HG02571 (cell line): ENCODE measurements around the gene PRKAA1.
"Not testable (repeated sequence)": the region's sequence is repeated elsewhere in the genome, so short reads cannot be mapped to it uniquely, and the experiment has no call there.

ENCODE experiments used
- ATAC-seq: cut with Tn5 transposase; IDR thresholded peaks from one replicate; pipeline ENCODE4 v1.9.1; 2021; ENCODE audit warnings: mild to moderate bottlenecking, moderate library complexity; ENCODE audit not compliant: unreplicated experiment

Gene PRKAA1

GRCh38 chr5:40826489-40827187 is 28.5 kb upstream of the PRKAA1 start:
- ATAC-seq: no peak

GRCh38 chr5:40825461-40826043 is 27.4 kb upstream of the PRKAA1 start:
- not testable (repeated sequence) for ATAC-seq

- no peak for ATAC-seq
Observed at GRCh38 chr5:40823459-40823858, 25.3 kb upstream of the PRKAA1 start.

DNA sequence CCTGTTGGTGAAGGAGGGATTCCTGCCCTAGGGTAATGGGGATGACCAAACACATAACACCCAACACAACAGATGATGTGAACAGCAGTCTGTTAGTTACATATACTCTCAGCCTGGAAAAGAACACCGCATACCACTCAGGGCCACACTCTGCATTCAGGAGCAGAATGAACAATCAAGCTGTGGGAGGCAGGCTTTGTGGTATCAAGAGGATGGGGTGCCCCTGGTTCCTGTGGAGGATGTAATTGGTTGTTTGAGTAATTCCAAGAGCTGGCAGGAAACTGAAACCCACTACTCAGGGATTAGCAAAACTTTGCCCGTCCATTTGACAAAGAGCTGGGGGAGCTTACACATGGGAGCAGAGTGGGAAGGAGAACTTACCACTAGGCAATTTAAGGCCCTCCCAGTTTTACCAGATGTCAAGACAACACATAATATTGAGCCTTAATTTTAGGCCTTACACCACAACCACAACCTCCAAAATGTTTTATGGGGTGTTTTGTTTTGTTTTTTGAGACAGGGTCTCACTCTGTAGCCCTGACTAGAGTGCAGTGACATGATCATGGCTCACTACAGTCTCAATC is 15.6 kb upstream of the PRKAA1 start:
- ATAC-seq: no peak

GRCh38 chr5:40812125-40812524 is 14.0 kb upstream of the PRKAA1 start:
- ATAC-seq: no peak

GRCh38 chr5:40801771-40802562 is 3.8 kb upstream of the PRKAA1 start:
- no peak for ATAC-seq

GRCh38 chr5:40799258-40799657 is 1.1 kb upstream of the PRKAA1 start:
- ATAC-seq: no peak

DNA sequence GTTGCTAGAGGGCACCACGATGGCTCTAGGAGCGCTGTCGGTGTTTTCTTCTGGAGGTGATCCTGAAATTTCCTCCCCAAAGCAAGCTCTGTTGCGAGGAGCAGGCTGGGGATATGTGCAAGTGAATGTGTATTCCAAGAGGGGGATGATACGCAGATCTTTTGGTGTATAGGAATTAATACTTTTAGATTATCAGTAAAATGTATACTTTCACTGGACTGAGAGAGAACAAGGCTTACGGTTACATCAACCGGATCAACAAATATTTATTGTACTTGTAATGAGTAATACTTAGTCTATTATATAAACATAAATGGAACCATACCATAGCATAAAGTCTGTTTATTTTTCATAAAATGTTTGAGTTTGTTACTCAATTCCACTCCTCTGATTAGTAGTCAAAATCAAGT is 632 bp upstream of the PRKAA1 start:
- ATAC-seq: no peak

GRCh38 chr5:40797273-40798011 is 732 bp downstream of the PRKAA1 start:
- peak; percentile 38 for ATAC-seq

DNA sequence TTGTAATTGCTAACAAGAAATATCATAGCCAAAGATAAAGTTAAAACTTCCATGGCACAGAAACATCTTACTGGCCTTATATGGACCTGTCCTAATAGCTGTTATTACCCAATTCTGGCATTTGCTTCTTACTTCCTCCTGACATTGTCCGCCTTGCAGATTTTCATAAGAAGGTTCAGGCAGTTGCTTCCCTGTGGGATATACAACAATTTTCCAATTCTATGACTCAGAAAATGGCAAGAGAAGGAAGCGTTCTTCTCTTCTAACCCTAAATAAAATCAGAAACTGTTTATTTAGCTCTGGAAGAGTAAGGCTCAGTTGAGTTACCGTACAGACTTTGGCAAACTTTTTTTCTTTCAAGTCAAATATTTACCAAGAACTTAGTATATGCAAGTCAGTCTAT is 1.7 kb downstream of the PRKAA1 start:
- no peak for ATAC-seq

- not testable (repeated sequence) for ATAC-seq
Observed at GRCh38 chr5:40794877-40795276, 3.3 kb downstream of the PRKAA1 start.

- ATAC-seq: not testable (repeated sequence)
Observed at GRCh38 chr5:40794340-40794739, 3.8 kb downstream of the PRKAA1 start.

DNA sequence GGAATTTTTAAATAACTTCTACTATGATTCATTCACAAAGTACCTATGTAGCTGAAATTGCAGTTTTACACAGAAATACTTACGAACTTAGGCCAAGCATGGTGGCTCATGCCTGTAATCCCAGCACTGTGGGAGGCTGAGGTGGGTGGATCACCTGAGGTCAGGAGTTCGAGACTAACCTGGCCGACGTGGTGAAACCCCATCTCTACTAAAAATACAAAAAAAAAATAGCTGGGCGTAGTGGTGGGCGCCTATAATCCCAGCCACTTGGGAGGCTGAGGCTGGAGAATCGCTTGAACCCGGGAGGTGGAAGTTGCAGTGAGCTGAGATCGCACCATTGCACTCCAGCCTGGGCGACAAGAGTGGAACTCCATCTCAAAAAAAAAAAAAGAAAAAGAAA is 5.5 kb downstream of the PRKAA1 start:
- not testable (repeated sequence) for ATAC-seq

GRCh38 chr5:40791715-40792139 is 6.4 kb downstream of the PRKAA1 start:
- no peak for ATAC-seq

- ATAC-seq: no peak
Observed at GRCh38 chr5:40790947-40791593, 7.1 kb downstream of the PRKAA1 start.

DNA sequence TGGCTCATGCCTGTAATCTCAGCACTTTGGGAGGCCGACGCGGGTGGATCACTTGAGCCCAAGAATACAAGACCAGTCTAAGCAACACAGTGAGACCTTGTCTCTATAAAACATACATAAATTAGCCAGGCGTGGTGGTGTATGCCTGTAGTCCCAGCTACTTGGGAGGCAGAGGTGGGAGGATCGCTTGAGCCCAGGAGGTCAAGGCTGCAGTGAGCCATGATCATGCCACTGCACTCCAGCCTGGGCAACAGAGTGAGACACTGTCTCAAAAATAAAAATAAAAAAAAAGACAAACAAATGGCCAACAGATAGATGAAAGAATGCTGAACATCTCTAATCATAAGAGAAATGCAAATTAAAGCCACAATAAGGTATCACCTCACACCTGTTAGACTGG is 9.2 kb downstream of the PRKAA1 start:
- not testable (repeated sequence) for ATAC-seq

- ATAC-seq: no peak
Observed at GRCh38 chr5:40787986-40788385, 10.2 kb downstream of the PRKAA1 start.

DNA sequence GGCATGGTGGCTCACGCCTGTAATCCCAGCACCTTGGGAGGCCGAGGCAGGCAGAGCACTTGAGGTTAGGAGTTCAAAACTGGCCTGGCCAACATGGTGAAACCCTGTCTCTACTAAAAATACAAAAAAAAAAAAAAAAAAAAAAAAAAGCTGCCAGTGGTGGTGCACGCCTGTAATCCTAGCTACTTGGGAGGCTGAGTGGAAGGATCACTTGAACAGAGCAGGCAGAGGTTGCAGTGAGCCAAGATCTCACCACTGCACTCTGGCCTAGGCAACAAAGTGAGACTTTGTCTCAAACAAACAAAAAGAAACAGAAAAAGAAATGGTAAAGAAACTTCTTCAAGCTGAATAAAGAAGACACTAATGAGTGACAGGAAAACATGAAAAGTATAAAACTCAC is 11.5 kb downstream of the PRKAA1 start:
- not testable (repeated sequence) for ATAC-seq

GRCh38 chr5:40784916-40785315 is 13.3 kb downstream of the PRKAA1 start:
- ATAC-seq: no peak

DNA sequence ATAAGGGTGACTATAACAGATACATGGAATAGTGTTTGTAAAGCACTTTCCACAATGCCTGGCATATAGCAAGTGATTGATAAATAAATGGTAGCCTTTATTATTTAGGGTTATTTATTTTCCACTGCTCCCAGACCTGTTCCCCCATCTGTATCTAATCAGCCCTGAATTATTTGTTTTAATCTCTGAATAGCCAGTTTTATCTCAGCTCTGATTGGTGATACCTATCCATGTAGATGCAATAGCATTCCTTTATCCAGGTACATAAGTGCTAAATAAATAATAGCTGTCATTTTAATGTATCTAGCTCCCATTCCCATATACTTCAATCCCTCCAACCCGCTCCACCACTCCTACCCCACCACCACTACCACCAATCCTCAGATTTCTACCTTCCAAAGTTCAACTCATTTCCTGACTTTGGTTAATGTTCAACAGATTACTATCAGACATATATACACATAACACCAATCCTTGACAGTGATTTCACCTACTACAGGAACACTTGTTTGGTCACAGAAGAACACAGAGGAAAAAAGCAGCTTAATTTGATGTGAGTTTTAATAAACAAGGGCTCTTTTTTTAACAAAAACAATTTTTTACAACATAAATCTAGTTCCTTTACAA is 14.0 kb downstream of the PRKAA1 start:
- no peak for ATAC-seq
